ENCODE measurements around the gene HSD3B2. TPM values are rescaled to one million over a fixed set of nuclear protein-coding genes. Genes with fewer than 3 reads are reported as not detected.

The HSD3B2 gene
- total and polyA plus RNA-seq, 2 donors from 2014 or later = 0.60 TPM; not detected in 1

GRCh38 chr1:119368554-119368953 is 46.4 kb upstream of the HSD3B2 start, which contains the start of gene HAO2:
Gene HAO2, plus strand, starts transcription at chr1:119368785. Its CDS starts 12,301 bp downstream, at chr1:119381086.
- peak in 1 of 5 donors; percentile 50 for DNase-seq
- Histone ChIP-seq H3K4me1 (ENCODE audit: control insufficient read depth in 2 of 3, insufficient read depth in 2 of 3, low read depth in 1 of 3, low read length in 3 of 3) (peaks cover 0 to 12% (median 5%) of the 10 kb centered on the region in 3 donors), H3K9me3 (ENCODE audit: control insufficient read depth in 2 of 3, insufficient read depth in 1 of 3, low read length in 3 of 3) (no peaks in the 10 kb centered on the region), H3K4me3 (ENCODE audit: low read length in 3 of 3) (peak within 1 kb of the TSS; percentile 46 to 75 (median 52)), H3K36me3 (ENCODE audit: control insufficient read depth in 2 of 3, insufficient read depth in 3 of 3, low read length in 3 of 3) (no peaks in the 10 kb centered on the region), H3K27me3 (ENCODE audit: control insufficient read depth, insufficient read depth, low read length) (no peaks in the 10 kb centered on the region), H3K27ac (ENCODE audit: low read depth in 2 of 2, low read length in 2 of 2) (peak within 1 kb of the TSS; percentile 44 to 55), H3K9ac (ENCODE audit: low read length in 3 of 3) (peak within 1 kb of the TSS in 2 of 3 donors; percentile 38 to 41)
- intact Hi-C loops (cut with DNase I) = no loop called here
- FAIRE-seq = no peak
- no peak for TF ChIP-seq CTCF (IDR thresholded peaks at IDR 0.05; ENCODE audit: borderline replicate concordance, extremely low read depth, insufficient read depth)

- Histone ChIP-seq H3K9ac (ENCODE audit: low read length in 3 of 3) (peak overlapping the region in 1 of 3 donors; percentile 41), H3K4me1 (ENCODE audit: control insufficient read depth in 2 of 3, insufficient read depth in 2 of 3, low read depth in 1 of 3, low read length in 3 of 3) (peaks cover 0 to 12% (median 5%) of the 10 kb centered on the region in 3 donors), H3K27ac (ENCODE audit: low read depth in 2 of 2, low read length in 2 of 2) (no peak overlapping the region), H3K27me3 (ENCODE audit: control insufficient read depth, insufficient read depth, low read length) (no peaks in the 10 kb centered on the region), H3K4me3 (ENCODE audit: low read length in 3 of 3) (peak overlapping the region in 2 of 3 donors; percentile 52 to 75), H3K36me3 (ENCODE audit: control insufficient read depth in 2 of 3, insufficient read depth in 3 of 3, low read length in 3 of 3) (no peaks in the 10 kb centered on the region), H3K9me3 (ENCODE audit: control insufficient read depth in 2 of 3, insufficient read depth in 1 of 3, low read length in 3 of 3) (no peaks in the 10 kb centered on the region)
- DNase-seq (no peak), FAIRE-seq (no peak)
- TF ChIP-seq CTCF (IDR thresholded peaks at IDR 0.05; ENCODE audit: borderline replicate concordance, extremely low read depth, insufficient read depth) = no peak
- intact Hi-C loops (cut with DNase I) = no loop called here
These were observed 44.2 kb upstream of the HSD3B2 start for GRCh38 chr1:119370748-119371147.

DNA sequence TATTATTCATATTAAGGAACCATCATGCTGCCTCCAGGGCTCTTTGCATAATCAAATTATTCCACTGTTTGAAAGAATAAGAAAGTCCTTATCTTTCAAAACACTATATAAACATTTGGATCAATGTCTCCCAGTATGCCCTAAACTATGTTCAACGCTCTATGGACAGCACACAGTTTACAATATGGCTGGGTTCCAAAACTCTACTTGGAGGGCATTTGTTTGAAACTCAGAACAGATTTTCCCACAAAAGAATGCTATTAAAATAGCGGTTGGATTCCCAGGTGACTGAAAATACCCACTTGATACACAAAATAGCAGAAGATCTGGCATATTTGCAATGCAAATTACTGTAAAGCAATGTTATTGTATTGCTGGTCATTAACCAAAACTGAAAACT is 43.1 kb upstream of the HSD3B2 start:
- Histone ChIP-seq H3K36me3 (ENCODE audit: control insufficient read depth in 2 of 3, insufficient read depth in 3 of 3, low read length in 3 of 3) (no peaks in the 10 kb centered on the region), H3K27me3 (ENCODE audit: control insufficient read depth, insufficient read depth, low read length) (no peaks in the 10 kb centered on the region), H3K4me3 (ENCODE audit: low read length in 3 of 3) (peak overlapping the region in 1 of 3 donors; percentile 75), H3K4me1 (ENCODE audit: control insufficient read depth in 2 of 3, insufficient read depth in 2 of 3, low read depth in 1 of 3, low read length in 3 of 3) (peaks cover 0 to 5% (median 3%) of the 10 kb centered on the region in 3 donors), H3K9me3 (ENCODE audit: control insufficient read depth in 2 of 3, insufficient read depth in 1 of 3, low read length in 3 of 3) (no peaks in the 10 kb centered on the region), H3K27ac (ENCODE audit: low read depth in 2 of 2, low read length in 2 of 2) (no peak overlapping the region), H3K9ac (ENCODE audit: low read length in 3 of 3) (no peak overlapping the region)
- FAIRE-seq (no peak), DNase-seq (no peak)
- intact Hi-C loops (cut with DNase I) = no loop called here
- no peak for TF ChIP-seq CTCF (IDR thresholded peaks at IDR 0.05; ENCODE audit: borderline replicate concordance, extremely low read depth, insufficient read depth)
